Skin epidermis (tissue), 12 donors: ENCODE measurements around the gene CUEDC1.
A peak's percentile ranks its signal among the peaks of the same experiment; 100 is the strongest.

Experiments
- H3K27ac ChIP-seq, 21 experiments: fragments of 200-600 bp; sonication (generic) in 11 of 21; one replicate each; pipeline ENCODE4 v1.5.0; 2020; ENCODE audit warnings: mild to moderate bottlenecking in 3 of 21, inconsistent platforms in 2 of 21, moderate library complexity in 2 of 21
- H3K4me3 ChIP-seq, 7 experiments: fragments of 200-600 bp; sonication (generic) in 2 of 7; one replicate each; pipeline ENCODE4 v1.5.0; 2020; ENCODE audit warnings: inconsistent platforms in 2 of 7, mild to moderate bottlenecking in 2 of 7, moderate library complexity in 1 of 7

Gene CUEDC1

DNA sequence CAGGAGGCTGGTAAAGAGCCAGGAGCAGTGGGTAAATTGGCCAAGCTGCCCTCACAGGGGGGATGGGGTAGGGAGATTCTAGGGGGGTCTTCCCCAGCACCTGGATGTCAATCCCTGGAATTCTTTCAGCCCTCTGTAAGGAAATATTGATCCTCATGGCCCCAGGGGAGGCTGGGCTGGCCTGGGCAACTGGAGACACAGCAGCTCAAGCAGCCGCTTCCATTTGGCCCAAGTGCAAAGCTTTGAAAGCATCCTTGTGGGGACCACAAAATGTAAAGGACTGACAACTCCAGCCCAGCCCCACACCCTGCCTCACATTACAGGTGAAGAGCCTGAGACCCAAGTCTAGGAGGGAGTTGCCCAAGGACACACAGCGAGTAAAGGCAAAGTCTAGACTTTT, 66.0 kb downstream of the CUEDC1 start:
- no peak overlapping the region for H3K4me3 ChIP-seq
- H3K27ac ChIP-seq = peak overlapping the region in 8 of 21 experiments; percentile 7 to 86 (median 64)

DNA sequence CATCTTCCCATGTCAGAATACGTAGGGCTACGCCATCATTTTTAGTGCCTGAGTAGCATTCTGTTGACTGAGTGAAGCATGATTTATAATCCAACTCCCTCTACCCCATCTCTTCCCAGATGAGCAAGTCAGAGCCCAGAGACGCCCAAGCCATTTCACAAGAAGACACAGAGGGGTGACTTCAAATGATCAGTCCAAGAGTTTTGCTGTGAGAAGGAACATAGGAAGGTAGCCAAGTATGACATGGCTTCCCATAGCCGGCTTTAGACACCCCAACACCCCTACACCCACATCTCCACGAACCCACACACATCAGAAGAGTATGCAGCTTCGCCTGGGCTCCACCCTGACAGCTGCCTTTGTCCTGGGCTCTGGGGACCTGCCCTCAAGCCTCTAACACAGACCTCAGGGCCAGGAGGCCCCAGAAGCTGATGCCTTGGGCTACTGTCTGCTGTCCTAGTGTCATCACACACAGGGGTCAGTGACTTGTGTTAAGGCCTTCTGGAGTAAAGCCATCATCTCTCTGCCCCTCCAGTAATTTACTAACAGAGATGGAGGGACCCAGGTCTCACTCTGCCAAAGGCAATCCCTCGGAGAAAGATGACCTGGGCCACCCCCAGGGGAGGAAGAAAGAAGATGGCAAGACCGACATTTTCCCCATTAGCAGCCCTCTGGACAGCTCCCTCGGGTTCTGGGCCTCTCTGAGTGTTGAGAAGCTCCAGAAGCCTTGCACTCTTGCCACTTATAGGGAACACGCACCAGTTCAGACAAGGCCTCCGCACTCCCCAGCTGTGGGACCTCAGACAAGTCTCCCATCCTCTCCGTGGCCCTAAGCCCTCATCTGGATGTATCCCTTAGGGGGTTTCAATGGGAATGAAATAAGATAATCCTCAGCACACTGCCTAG, 66.6 kb downstream of the CUEDC1 start:
- no peak overlapping the region for H3K4me3 ChIP-seq
- peak overlapping the region in 4 of 21 experiments; percentile 7 to 86 (median 83) for H3K27ac ChIP-seq

DNA sequence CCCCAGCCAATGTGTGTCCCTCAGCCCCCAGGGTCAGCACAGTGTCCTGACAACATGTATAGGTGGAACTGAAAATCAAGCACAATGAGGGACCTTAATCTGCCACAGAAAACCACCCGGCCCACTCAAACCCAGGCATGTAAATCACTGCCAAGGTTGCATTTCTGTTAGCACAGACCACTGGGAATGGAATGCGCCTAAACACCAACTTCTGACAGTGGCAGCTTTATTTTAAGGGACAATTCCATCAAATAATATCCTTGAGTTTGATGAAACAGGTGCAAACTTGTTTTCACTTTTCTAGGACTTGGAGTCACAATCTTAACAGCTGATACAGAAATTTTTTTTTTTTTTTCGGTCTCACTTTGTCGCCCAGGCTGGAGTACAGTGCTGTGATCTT, 68.1 kb downstream of the CUEDC1 start:
- Histone ChIP-seq H3K27ac (no peak overlapping the region), H3K4me3 (no peak overlapping the region)

DNA sequence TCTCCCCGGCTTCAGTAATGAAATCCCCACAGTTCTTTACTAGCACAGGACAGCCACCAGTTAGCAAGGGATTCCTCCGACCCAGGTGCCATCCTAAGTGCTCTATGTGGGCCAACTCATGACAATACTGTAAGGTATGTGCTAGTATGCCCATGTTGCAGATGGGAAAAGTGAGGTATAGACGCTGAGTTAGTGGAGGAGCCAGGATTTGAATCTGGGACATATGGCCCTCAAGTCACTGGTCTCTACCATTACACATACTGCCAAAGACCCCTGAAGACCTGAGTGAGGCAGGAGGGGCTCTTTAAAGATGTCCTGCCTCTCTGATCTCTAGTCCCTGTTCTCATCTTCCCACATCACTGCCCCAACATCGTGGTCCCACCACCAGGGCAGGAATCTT, 69.2 kb downstream of the CUEDC1 start:
- no peak overlapping the region for H3K4me3 ChIP-seq
- H3K27ac ChIP-seq = no peak overlapping the region

DNA sequence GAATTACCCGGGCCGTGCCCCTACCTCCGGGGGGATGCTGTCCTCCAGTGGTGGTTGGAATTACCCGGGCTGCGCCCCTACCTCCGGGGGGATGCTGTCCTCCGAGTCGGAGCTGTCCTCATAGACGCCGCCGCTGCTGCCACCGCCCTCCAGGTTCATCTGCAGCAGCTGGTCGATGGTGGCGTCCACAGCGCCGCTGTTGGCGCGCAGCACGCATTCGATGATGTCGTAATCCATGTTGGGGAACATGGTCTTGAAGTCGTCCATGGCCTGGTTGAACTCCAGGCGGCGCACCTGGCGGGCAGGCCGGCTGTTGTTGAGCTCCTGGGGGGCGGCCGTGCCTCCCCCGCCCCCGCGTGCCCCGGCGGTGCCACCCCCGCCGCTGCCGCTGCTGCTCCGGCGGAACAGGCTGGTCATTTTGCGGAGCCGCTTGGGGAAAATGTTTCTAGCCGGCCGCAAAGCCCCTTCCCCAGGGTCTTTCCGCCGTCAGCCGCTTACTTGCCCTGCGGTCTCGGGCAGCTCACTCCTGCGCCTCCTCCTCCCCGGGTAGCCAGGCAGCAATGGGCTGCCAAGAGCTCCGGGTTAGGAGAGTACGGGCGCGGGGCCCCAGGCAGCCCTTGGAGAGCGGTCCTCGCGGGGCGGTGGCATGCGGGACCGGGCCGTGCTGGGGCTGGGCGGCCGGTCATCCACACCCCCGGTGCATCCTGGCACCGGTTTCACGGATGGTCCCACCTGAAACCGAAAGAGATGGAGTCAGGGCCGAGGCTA, 69.9 kb downstream of the CUEDC1 start:
- no peak overlapping the region for H3K27ac ChIP-seq
- H3K4me3 ChIP-seq = no peak overlapping the region

- peak overlapping the region in 12 of 21 experiments; percentile 5 to 73 (median 44) for H3K27ac ChIP-seq
Measured at GRCh38 chr17:57881783-57882351, 73.3 kb downstream of the CUEDC1 start.

DNA sequence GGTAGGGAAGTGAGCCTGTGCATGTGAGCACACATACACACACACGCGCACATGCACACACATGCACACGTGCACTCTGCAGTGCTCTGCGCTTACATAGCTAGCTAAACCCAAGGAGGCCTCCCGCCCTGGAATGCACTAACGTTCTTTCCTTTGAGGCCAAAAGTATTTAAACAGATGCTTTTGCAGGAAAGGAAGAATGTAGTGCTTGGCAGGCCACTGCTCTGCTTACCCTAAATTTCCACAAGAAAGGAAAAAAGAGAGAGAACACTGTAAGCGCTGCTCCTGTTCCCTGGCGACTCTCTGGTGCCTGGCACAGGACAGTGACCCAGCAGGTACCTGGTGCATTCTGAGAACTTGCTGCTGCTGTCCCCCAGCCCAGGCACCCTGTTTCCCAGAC, 74.1 kb downstream of the CUEDC1 start:
- H3K4me3 ChIP-seq = no peak overlapping the region
- H3K27ac ChIP-seq = peak overlapping the region in 10 of 21 experiments; percentile 6 to 73 (median 58)

More at GRCh38 chr17:57881783-57882351, 73.3 kb downstream of the CUEDC1 start:
- no peak overlapping the region for H3K4me3 ChIP-seq

DNA sequence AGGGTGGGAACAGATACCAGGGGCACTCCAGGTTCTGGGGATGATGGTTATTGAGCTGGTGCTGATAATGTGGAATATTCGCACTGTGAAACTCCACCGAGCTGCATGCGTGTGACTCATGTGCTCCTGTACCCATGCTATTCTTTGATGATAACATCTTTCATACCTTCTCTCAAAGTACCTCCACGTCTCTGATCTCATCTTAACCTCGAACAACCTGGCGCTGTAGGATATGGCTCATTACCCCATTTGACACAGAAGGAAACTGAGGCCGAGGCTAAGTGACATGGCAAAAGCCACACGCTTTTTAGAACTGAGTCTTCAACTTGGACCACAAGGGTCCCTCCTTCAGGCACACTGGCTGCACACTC, 75.1 kb downstream of the CUEDC1 start:
- Histone ChIP-seq H3K4me3 (no peak overlapping the region), H3K27ac (peak overlapping the region in 7 of 21 experiments; percentile 1 to 79 (median 50))

DNA sequence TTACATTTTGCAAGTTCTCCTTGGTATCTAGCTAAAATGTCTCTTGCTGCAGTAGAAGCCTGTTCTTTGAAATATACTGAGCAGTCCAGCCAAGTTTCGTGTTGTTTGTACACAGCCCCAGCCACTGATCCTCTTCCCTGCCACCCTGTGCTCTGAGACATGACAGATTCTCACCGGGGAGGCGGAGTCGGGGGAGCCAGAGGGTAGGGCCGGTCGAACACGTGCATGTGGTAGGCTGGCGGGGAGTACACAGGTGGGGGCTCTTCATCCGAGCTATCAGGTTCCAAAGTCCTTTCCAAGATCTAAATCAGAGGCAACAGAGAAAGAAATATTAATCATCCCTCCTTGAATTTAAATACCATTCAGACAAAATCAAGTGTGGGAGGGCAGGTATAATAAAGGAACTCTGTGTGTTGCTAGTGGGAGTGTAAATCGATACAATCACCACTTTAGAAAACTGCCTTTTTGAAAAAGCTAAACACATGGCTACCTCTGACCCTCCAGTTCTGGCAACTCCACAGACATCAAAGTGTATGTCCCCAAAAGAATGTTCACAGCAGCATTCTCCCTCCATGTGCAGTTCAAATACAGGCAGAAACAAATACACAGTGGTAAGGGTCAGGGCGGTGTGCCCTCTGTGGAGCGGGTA, 75.7 kb downstream of the CUEDC1 start:
- peak overlapping the region in 13 of 21 experiments; percentile 1 to 79 (median 39) for H3K27ac ChIP-seq
- H3K4me3 ChIP-seq = no peak overlapping the region

DNA sequence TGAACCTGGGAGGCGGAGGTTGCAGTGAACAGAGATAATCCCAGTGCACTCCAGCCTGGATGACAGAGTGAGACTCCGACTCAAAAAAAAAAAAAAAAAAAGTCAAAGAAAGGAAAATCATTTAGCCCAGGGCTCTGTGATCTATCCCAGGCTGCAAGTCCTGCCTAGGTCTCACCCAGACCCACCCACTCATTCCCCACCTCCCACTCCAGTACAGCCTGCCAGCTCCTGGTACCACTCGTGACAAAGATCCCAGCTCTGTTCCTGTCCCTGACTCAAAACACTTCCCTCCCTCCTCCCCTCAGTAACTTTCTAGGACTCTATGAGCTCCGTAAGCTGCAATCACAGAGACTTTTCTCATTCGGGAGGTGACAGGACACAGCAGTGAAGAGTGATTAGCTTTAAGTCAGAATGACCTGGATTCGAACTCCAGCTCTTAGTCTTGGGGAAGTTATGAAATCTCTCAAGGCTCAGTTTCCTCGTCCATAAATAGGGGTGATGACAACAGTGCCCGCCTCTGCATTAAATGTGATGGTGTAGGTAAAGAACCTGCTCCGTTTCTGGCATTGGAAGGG, 77.3 kb downstream of the CUEDC1 start:
- peak overlapping the region in 2 of 21 experiments; percentile 1 to 79 for H3K27ac ChIP-seq
- no peak overlapping the region for H3K4me3 ChIP-seq

GRCh38 chr17:57876866-57877237, 78.4 kb downstream of the CUEDC1 start:
- Histone ChIP-seq H3K4me3 (no peak overlapping the region), H3K27ac (peak overlapping the region in 8 of 21 experiments; percentile 2 to 77 (median 32))

- Histone ChIP-seq H3K27ac (peak overlapping the region in 15 of 21 experiments; percentile 2 to 77 (median 51)), H3K4me3 (no peak overlapping the region)
Measured at GRCh38 chr17:57876023-57876865, 79.0 kb downstream of the CUEDC1 start.

DNA sequence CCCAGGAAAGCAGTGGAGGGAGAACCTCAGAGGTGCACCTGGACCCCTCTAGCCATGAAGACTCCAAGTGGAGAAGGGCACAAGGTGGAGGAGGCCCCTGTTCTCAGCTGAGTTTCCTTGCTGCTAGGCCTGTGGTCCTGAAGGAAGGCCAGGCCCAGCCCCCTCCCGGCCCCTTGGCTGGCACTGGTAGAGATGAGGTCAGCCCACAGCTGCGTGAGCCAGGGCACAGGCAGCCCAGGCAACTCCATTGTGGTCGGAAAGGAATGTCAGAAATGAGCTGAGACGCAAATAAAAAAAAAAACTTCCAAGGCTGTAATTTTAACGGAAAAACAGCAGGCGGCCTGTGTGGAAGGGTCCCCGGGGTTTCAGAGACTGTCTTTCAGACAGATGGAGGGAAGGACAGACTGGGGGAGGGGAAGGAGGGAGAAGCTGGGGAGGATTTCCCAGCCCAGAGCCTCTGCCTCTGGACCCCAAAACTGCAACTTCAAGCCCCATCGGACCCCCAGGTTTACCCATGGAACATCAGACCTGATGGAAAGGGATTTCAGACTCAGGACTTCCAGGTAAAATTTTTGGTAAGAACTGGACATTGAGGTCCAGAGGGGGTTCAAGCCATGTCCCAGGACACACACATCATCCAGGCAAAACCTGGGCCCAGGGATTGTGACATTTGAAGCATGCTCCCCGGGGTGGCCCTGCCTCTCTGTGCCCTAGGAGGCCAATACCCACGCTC, 79.8 kb downstream of the CUEDC1 start:
- Histone ChIP-seq H3K27ac (peak overlapping the region in 19 of 21 experiments; percentile 7 to 77 (median 67)), H3K4me3 (no peak overlapping the region)

DNA sequence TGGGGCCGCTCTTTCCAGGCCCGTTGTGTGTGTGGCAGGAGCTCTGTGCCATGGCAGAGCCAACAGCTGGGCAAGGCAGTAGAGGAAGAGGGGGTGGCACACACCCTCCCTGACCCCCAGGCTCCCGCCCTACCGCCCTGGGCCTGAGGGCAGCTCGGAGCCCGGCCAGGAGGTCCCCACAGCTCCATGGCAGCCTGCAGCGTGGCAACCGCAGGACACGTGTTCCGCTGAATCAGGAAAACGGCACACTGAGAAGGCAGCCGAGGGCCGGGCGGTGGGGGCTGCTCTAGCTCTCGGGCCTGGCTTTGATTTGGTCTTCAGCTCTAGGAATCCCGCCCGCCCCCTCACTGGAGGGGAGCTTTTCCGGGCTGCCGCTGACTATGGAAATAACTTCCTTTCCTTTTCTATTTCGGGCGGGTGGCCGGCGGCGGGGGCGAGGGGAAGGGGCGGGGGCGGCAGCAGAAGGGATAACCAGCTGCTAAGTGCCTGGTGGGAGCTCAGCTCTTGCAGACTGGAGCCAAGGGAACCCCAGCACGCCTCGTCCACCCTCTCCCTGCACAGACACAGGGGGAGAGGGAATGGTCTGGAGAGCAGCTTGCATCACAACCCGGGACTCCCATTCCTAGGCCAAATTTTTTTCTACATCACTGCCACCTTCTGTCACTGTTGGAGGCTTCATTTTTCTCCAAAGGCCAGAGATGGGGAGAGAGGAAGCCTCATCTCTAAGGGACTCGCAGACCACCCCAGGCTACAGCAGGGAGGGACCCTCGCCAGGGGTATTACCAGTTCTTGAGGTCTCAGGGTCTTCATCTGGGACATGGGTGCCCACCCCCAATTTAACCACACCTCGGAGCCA, 80.5 kb downstream of the CUEDC1 start:
- Histone ChIP-seq H3K27ac (peak overlapping the region in 19 of 21 experiments; percentile 9 to 85 (median 67)), H3K4me3 (peak overlapping the region in 1 of 7 experiments; percentile 3)

GRCh38 chr17:57874058-57874419, 81.2 kb downstream of the CUEDC1 start:
- H3K4me3 ChIP-seq = no peak overlapping the region
- peak overlapping the region in 19 of 21 experiments; percentile 9 to 85 (median 67) for H3K27ac ChIP-seq

DNA sequence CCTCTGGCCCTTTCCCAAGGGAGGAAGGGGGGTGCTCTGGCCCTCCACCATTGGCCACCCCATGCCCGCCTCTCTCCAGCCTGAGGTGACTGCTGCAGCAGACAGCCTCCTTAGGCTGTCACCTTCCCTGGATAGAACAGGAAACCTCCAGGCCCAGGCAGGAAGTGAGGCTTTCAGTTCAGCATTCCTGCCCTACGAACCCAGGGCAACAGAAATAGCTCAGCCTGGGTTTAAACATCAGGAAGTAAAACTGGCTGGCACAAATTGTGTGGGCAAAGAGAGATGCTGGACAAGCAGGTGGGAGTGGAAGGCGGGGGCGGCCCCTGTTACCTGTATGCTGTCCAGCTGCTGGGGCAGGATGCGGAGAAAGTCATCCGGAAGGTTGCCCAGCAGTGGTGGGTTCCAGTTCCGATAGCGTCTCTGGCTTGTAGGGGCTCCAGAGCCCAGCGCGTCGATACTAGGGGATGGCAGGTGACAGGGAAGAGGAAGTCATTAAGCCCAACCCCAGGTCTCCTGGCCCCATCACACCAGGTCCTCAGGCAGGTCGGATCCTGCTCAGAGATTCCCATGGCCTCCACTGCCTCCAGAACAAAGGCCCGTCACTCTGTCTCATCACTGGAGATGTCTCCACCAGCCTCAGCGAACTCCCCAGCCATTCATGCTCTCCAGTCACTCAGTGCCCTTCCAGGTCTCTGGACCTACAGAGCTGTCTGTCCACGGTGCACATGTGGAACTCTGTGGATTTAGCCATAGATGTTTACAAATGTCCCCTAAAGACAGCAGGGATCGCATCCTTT, 81.8 kb downstream of the CUEDC1 start:
- H3K4me3 ChIP-seq = no peak overlapping the region
- H3K27ac ChIP-seq = peak overlapping the region in 9 of 21 experiments; percentile 16 to 85 (median 67)
